IPS-15b (cell line): ENCODE data around the gene COL4A6.

Experiments
- H3K27me3 ChIP-seq: one replicate; pipeline ENCODE4 v1.6.1; 2013; ENCODE audit warnings: low read length; ENCODE audit not compliant: control insufficient read depth, insufficient read depth
- H3K36me3 ChIP-seq: one replicate; pipeline ENCODE4 v1.6.1; 2013; ENCODE audit warnings: low read length; ENCODE audit not compliant: control insufficient read depth, insufficient read depth
- H3K4me1 ChIP-seq: one replicate; pipeline ENCODE4 v1.6.1; 2013; ENCODE audit warnings: mild to moderate bottlenecking, low read length; ENCODE audit not compliant: control insufficient read depth, insufficient read depth
- H3K4me3 ChIP-seq: one replicate; pipeline ENCODE4 v1.5.1; 2013; ENCODE audit warnings: low read depth, low read length
- H3K9ac ChIP-seq: one replicate; pipeline ENCODE4 v1.6.1; 2013; ENCODE audit warnings: low read depth, mild to moderate bottlenecking, low read length
- H3K9me3 ChIP-seq: one replicate; pipeline ENCODE4 v1.6.1; 2013; ENCODE audit warnings: mild to moderate bottlenecking, low read length; ENCODE audit not compliant: control insufficient read depth, insufficient read depth

The COL4A6 gene

GRCh38 chrX:108221301-108221864 is 216.8 kb downstream of the COL4A6 start:
- H3K9ac ChIP-seq: no peak overlapping the region
- no peaks in the 10 kb centered on the region for H3K27me3 ChIP-seq
- H3K9me3 ChIP-seq: no peaks in the 10 kb centered on the region
- no peak overlapping the region for H3K4me3 ChIP-seq
- peaks cover 3% of the 10 kb centered on the region for H3K4me1 ChIP-seq
- no peaks in the 10 kb centered on the region for H3K36me3 ChIP-seq

GRCh38 chrX:108219949-108220601 is 218.1 kb downstream of the COL4A6 start:
- H3K9ac ChIP-seq: no peak overlapping the region

GRCh38 chrX:108217876-108218275 is 220.3 kb downstream of the COL4A6 start:
- Histone ChIP-seq H3K27me3 (no peaks in the 10 kb centered on the region), H3K4me3 (no peak overlapping the region), H3K36me3 (no peaks in the 10 kb centered on the region), H3K9me3 (no peaks in the 10 kb centered on the region), H3K4me1 (no peaks in the 10 kb centered on the region), H3K9ac (no peak overlapping the region)

More at GRCh38 chrX:108219949-108220601, 218.1 kb downstream of the COL4A6 start:
- Histone ChIP-seq H3K36me3 (no peaks in the 10 kb centered on the region), H3K4me3 (no peak overlapping the region), H3K27me3 (no peaks in the 10 kb centered on the region), H3K4me1 (no peaks in the 10 kb centered on the region), H3K9me3 (no peaks in the 10 kb centered on the region)

- Histone ChIP-seq H3K9ac (no peak overlapping the region), H3K9me3 (no peaks in the 10 kb centered on the region), H3K27me3 (no peaks in the 10 kb centered on the region), H3K36me3 (no peaks in the 10 kb centered on the region), H3K4me1 (no peaks in the 10 kb centered on the region), H3K4me3 (no peak overlapping the region)
These were observed 221.2 kb downstream of the COL4A6 start for GRCh38 chrX:108216919-108217571.

- no peaks in the 10 kb centered on the region for H3K27me3 ChIP-seq
- H3K36me3 ChIP-seq: no peaks in the 10 kb centered on the region
- H3K4me1 ChIP-seq: no peaks in the 10 kb centered on the region
- H3K4me3 ChIP-seq: no peak overlapping the region
- H3K9me3 ChIP-seq: no peaks in the 10 kb centered on the region
- H3K9ac ChIP-seq: no peak overlapping the region
These were observed 221.8 kb downstream of the COL4A6 start for GRCh38 chrX:108216405-108216804.

GRCh38 chrX:108211301-108211700 is 226.9 kb downstream of the COL4A6 start:
- no peaks in the 10 kb centered on the region for H3K36me3 ChIP-seq
- H3K4me1 ChIP-seq: peaks cover 4% of the 10 kb centered on the region

GRCh38 chrX:108209006-108209554 is 229.1 kb downstream of the COL4A6 start:
- no peak overlapping the region for H3K9ac ChIP-seq
- H3K4me3 ChIP-seq: no peak overlapping the region
- H3K4me1 ChIP-seq: peaks cover 4% of the 10 kb centered on the region
- no peaks in the 10 kb centered on the region for H3K9me3 ChIP-seq
- H3K27me3 ChIP-seq: no peaks in the 10 kb centered on the region
- no peaks in the 10 kb centered on the region for H3K36me3 ChIP-seq

More at GRCh38 chrX:108211301-108211700, 226.9 kb downstream of the COL4A6 start:
- Histone ChIP-seq H3K9ac (no peak overlapping the region), H3K4me3 (no peak overlapping the region), H3K9me3 (no peaks in the 10 kb centered on the region), H3K27me3 (no peaks in the 10 kb centered on the region)

GRCh38 chrX:108203540-108203939 is 234.7 kb downstream of the COL4A6 start:
- Histone ChIP-seq H3K27me3 (no peaks in the 10 kb centered on the region), H3K4me1 (no peaks in the 10 kb centered on the region), H3K9ac (no peak overlapping the region), H3K4me3 (no peak overlapping the region), H3K36me3 (no peaks in the 10 kb centered on the region), H3K9me3 (no peaks in the 10 kb centered on the region)

- no peaks in the 10 kb centered on the region for H3K9me3 ChIP-seq
- no peak overlapping the region for H3K4me3 ChIP-seq
- no peaks in the 10 kb centered on the region for H3K4me1 ChIP-seq
- no peaks in the 10 kb centered on the region for H3K27me3 ChIP-seq
- H3K36me3 ChIP-seq: no peaks in the 10 kb centered on the region
- no peak overlapping the region for H3K9ac ChIP-seq
These were observed 238.5 kb downstream of the COL4A6 start for GRCh38 chrX:108199691-108200090.

- Histone ChIP-seq H3K9ac (no peak overlapping the region), H3K4me1 (no peaks in the 10 kb centered on the region), H3K36me3 (no peaks in the 10 kb centered on the region), H3K9me3 (no peaks in the 10 kb centered on the region), H3K27me3 (no peaks in the 10 kb centered on the region), H3K4me3 (no peak overlapping the region)
These were observed 239.2 kb downstream of the COL4A6 start for GRCh38 chrX:108199041-108199440.

GRCh38 chrX:108198420-108198819 is 239.8 kb downstream of the COL4A6 start:
- no peaks in the 10 kb centered on the region for H3K27me3 ChIP-seq

GRCh38 chrX:108186811-108187210 is 251.4 kb downstream of the COL4A6 start:
- no peak overlapping the region for H3K4me3 ChIP-seq
- no peaks in the 10 kb centered on the region for H3K36me3 ChIP-seq
- no peaks in the 10 kb centered on the region for H3K27me3 ChIP-seq
- H3K4me1 ChIP-seq: no peaks in the 10 kb centered on the region
- no peaks in the 10 kb centered on the region for H3K9me3 ChIP-seq
- no peak overlapping the region for H3K9ac ChIP-seq

More at GRCh38 chrX:108198420-108198819, 239.8 kb downstream of the COL4A6 start:
- H3K4me1 ChIP-seq: no peaks in the 10 kb centered on the region
- H3K36me3 ChIP-seq: no peaks in the 10 kb centered on the region
- no peak overlapping the region for H3K4me3 ChIP-seq
- H3K9me3 ChIP-seq: no peaks in the 10 kb centered on the region
- no peak overlapping the region for H3K9ac ChIP-seq
